Measurements from ENCODE around the gene ATG10. TPM values are rescaled to one million over a fixed set of nuclear protein-coding genes. Genes with fewer than 3 reads are reported as not detected.
A peak's percentile ranks its signal among the peaks of the same experiment; 100 is the strongest.
"Not testable (repeated sequence)": the region's sequence is repeated elsewhere in the genome, so short reads cannot be mapped to it uniquely, and the experiment has no call there.

The ATG10 gene
- total RNA-seq, 4 donors from 2014 or later, result 1.0 to 15.4 (median 6.5) TPM

GRCh38 chr5:82272571-82273356 lies 300.9 kb downstream of the ATG10 start:
- H3K36me3 ChIP-seq, DNase-seq, H3K27ac ChIP-seq: not testable (repeated sequence)

DNA sequence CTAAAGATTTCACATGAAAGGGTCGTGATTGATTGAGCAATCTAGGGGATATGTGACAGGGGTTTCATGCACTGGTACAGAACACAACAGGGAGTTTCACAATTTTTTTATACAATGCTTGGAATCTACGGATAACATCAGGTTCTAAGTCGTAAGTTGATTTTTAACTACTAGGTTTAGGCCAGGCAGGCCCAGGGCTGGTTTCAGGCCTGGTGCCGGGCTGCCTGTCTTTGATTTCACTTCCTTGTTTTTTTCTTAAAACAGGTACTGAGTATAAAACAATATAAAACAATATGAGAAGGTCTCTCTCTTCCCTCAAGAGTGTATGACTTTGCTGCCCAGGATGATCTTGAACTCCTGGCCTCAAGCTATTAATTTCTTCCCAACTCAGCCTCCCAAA lies 301.6 kb downstream of the ATG10 start:
- H3K9me3 ChIP-seq; H3K27ac ChIP-seq; H3K27me3 ChIP-seq; intact Hi-C loops (cut with DNase I; ENCODE audit: low total_unique reads); H3K36me3 ChIP-seq; H3K4me1 ChIP-seq; DNase-seq; H3K4me3 ChIP-seq: not testable (repeated sequence)

More at GRCh38 chr5:82272571-82273356, 300.9 kb downstream of the ATG10 start:
- intact Hi-C loops (cut with DNase I; ENCODE audit: low total_unique reads); H3K4me3 ChIP-seq; H3K27me3 ChIP-seq; H3K4me1 ChIP-seq; H3K9me3 ChIP-seq: not testable (repeated sequence)

DNA sequence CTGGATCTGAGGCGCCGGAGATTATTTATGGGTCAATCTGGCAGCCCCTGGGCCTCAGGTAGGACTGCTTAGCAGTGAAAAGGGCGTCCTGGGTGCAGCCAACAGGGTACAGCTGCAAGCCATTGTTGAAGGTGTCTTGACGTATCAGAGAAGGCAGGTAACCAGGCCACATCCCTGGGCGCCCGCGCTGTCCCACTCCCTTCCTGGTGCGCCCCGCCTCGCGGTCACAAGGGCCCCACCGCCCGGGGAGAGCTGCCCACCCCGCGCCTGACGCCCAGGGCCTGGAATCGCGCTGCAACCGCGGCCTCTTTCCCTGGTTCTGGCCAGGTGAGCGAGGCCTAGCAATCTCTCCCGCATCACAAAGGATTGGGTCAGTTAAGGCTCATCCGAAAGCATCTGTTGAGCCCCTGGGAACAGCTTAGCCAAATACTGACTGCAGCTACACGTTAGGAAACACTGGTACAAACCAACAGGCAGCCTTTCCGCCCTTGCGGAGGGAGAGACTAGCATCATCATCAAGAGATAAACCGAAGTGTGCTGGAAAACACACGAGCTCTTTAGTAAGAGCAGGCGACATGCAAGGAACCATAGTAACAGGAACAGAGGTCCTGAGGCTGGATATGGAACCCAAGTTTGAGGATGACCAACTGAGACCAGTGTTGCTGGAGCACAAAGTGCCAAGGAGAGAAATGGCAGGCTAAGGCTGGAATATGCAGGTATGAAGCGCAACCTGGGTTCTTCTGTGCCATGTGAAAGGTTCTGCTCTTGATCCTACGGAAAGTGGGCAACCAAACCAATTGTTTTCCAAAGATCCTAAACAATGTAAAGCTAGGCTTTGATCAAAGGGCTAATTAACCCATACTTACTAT lies 302.8 kb downstream of the ATG10 start:
- intact Hi-C loops (cut with DNase I; ENCODE audit: low total_unique reads), result no loop called here
- no peaks in the 10 kb centered on the region for H3K27me3 ChIP-seq
- TF ChIP-seq POLR2A (IDR thresholded peaks at IDR 0.05), result no peak
- TF ChIP-seq, protein P1, sequence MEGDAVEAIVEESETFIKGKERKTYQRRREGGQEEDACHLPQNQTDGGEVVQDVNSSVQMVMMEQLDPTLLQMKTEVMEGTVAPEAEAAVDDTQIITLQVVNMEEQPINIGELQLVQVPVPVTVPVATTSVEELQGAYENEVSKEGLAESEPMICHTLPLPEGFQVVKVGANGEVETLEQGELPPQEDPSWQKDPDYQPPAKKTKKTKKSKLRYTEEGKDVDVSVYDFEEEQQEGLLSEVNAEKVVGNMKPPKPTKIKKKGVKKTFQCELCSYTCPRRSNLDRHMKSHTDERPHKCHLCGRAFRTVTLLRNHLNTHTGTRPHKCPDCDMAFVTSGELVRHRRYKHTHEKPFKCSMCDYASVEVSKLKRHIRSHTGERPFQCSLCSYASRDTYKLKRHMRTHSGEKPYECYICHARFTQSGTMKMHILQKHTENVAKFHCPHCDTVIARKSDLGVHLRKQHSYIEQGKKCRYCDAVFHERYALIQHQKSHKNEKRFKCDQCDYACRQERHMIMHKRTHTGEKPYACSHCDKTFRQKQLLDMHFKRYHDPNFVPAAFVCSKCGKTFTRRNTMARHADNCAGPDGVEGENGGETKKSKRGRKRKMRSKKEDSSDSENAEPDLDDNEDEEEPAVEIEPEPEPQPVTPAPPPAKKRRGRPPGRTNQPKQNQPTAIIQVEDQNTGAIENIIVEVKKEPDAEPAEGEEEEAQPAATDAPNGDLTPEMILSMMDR (IDR thresholded peaks at IDR 0.05), result no peak
- no peak overlapping the region for H3K4me3 ChIP-seq
- DNase-seq, result no peak
- H3K27ac ChIP-seq, result no peak overlapping the region
- H3K9me3 ChIP-seq, result no peaks in the 10 kb centered on the region
- no peaks in the 10 kb centered on the region for H3K4me1 ChIP-seq
- no peaks in the 10 kb centered on the region for H3K36me3 ChIP-seq

DNA sequence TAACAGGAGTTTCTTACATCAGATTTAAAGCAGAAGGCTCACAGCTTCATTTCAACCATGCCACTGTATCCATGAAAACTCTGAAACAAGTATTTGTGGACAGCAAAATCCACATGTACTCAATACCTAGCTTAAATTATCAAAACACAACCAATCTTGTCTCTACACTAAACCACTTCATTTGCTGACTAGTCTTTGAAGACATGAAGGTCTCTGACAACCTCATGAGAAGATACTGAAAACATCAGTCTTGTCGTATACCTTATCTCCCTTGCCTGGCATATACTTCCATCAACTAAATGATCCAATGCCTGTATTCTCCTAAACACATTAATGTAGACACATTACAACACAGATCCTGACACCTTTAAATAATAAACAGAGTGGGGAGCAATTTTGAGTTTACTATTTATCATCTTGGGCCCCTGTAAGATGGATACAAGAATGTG lies 303.4 kb downstream of the ATG10 start:
- H3K4me3 ChIP-seq, result no peak overlapping the region
- DNase-seq, result no peak
- no peaks in the 10 kb centered on the region for H3K27me3 ChIP-seq
- H3K9me3 ChIP-seq, result no peaks in the 10 kb centered on the region
- intact Hi-C loops (cut with DNase I; ENCODE audit: low total_unique reads), result no loop called here
- no peaks in the 10 kb centered on the region for H3K4me1 ChIP-seq
- no peak for TF ChIP-seq POLR2A (IDR thresholded peaks at IDR 0.05)
- TF ChIP-seq, protein P1 (IDR thresholded peaks at IDR 0.05), result no peak
- H3K36me3 ChIP-seq, result no peaks in the 10 kb centered on the region
- H3K27ac ChIP-seq, result no peak overlapping the region

DNA sequence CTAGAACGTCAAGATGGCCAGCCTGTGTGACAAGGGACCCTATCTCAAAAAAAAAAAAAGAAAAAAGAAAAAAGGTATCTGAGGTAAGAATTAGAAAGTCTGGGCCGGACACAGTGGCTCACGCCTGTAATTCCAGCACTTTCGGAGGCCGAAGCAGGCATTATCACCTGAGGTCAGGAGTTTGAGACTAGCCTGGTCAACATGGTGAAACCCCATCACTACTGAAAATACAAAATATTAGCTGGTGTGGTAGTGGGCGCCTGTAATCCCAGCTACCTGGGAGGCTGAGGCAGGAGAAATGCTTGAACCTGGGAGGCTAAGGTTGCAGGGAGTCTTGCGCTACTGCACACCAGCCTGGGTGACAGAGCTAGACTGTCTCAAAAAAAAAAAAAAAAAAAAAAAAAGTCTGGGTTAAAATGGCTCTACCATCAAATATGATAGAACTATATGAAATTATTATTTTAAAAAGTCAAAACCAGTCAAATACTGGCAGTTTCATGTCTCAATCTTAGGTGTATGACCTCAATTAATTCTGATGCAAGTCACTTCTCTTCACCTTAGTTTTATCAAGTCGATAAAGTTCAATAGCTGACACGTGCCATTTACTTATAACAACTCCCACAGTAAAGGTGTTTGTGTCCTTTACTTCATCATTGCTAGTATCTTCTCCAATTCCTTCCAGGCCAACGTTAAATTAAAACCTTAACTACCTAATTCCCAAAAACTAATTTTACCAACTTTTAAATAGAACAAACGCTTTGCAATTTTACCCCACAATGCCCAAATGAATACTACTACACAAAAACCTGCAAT lies 305.2 kb downstream of the ATG10 start:
- Histone ChIP-seq H3K4me1 (no peaks in the 10 kb centered on the region), H3K27me3 (no peaks in the 10 kb centered on the region), H3K9me3 (no peaks in the 10 kb centered on the region), H3K4me3 (peak overlapping the region; percentile 80 to 87), H3K27ac (peak overlapping the region; percentile 84 to 90), H3K36me3 (no peaks in the 10 kb centered on the region)
- no peak for DNase-seq
- TF ChIP-seq, protein P1 (IDR thresholded peaks at IDR 0.05), result no peak
- no peak for TF ChIP-seq POLR2A (IDR thresholded peaks at IDR 0.05)
- intact Hi-C loops (cut with DNase I; ENCODE audit: low total_unique reads), result no loop called here

All from uterus (tissue), 4 donors.